Endothelial cell (in vitro differentiated cells): ENCODE measurements around the gene FILIP1. TPM values are rescaled to one million over a fixed set of nuclear protein-coding genes. Genes with fewer than 3 reads are reported as not detected.

Source experiments
- DNase-seq: peaks from one replicate; pipeline ENCODE4 v3.0.0; 2021; ENCODE audit warnings: low spot score
- H3K27ac Mint-ChIP-seq: one replicate; pipeline ENCODE4 v1.8.0; 2021; ENCODE audit warnings: mixed read lengths, inconsistent platforms; ENCODE audit not compliant: unreplicated experiment
- H3K27me3 Mint-ChIP-seq: one replicate; pipeline ENCODE4 v1.8.0; 2021; ENCODE audit warnings: mild to moderate bottlenecking, moderate library complexity, mixed read lengths, inconsistent platforms; ENCODE audit not compliant: unreplicated experiment
- H3K36me3 Mint-ChIP-seq: one replicate; pipeline ENCODE4 v1.8.0; 2021; ENCODE audit warnings: mild to moderate bottlenecking, low read depth, mixed read lengths, inconsistent platforms; ENCODE audit not compliant: unreplicated experiment
- H3K4me1 Mint-ChIP-seq: one replicate; pipeline ENCODE4 v1.8.0; 2021; ENCODE audit warnings: mild to moderate bottlenecking, mixed read lengths, inconsistent platforms; ENCODE audit not compliant: unreplicated experiment
- H3K4me3 Mint-ChIP-seq: one replicate; pipeline ENCODE4 v1.8.0; 2021; ENCODE audit warnings: mild to moderate bottlenecking, mixed read lengths, inconsistent platforms; ENCODE audit not compliant: unreplicated experiment
- H3K9me3 Mint-ChIP-seq: one replicate; pipeline ENCODE4 v1.8.0; 2021; ENCODE audit warnings: mixed read lengths, inconsistent platforms; ENCODE audit not compliant: unreplicated experiment
- CTCF ChIP-seq: fragments of 200-600 bp; sonication (generic); IDR thresholded peaks from one replicate; pipeline ENCODE4 v1.5.0; 2021; ENCODE audit warnings: antibody characterized with exemption; ENCODE audit not compliant: unreplicated experiment
- total RNA-seq: library from RNA; stranded (reverse); fragmentation: NEBNext Ultra II Directional; extraction: Animal tissue kit (Norgen Biotek cat#: 25700); gene quantifications from one replicate; pipeline ENCODE4 v1.2.1, GENCODE V29; 2021; ENCODE audit not compliant: unreplicated experiment

FILIP1 gene
- total RNA-seq, 1 donor from 2014 or later, result 32.0 TPM

- no peak for TF ChIP-seq CTCF
- no peaks in the 10 kb centered on the region for H3K9me3 Mint-ChIP-seq
- peaks cover 1% of the 10 kb centered on the region for H3K27me3 Mint-ChIP-seq
- no peak for DNase-seq
- H3K4me1 Mint-ChIP-seq, result peaks cover 8% of the 10 kb centered on the region
- no peak overlapping the region for H3K27ac Mint-ChIP-seq
- H3K36me3 Mint-ChIP-seq, result no peaks in the 10 kb centered on the region
- H3K4me3 Mint-ChIP-seq, result no peak overlapping the region
These were observed 149.6 kb downstream of the FILIP1 start for GRCh38 chr6:75344021-75344420.

GRCh38 chr6:75337835-75338580 is 155.6 kb downstream of the FILIP1 start:
- DNase-seq, result no peak
- no peak for TF ChIP-seq CTCF
- H3K4me1 Mint-ChIP-seq, result peaks cover 34% of the 10 kb centered on the region
- H3K36me3 Mint-ChIP-seq, result peaks cover 7% of the 10 kb centered on the region
- H3K27ac Mint-ChIP-seq, result peak overlapping the region; percentile 55
- H3K27me3 Mint-ChIP-seq, result no peaks in the 10 kb centered on the region
- no peaks in the 10 kb centered on the region for H3K9me3 Mint-ChIP-seq
- no peak overlapping the region for H3K4me3 Mint-ChIP-seq

- Mint-ChIP-seq H3K27me3 (no peaks in the 10 kb centered on the region), H3K27ac (peak overlapping the region; percentile 93), H3K36me3 (peaks cover 7% of the 10 kb centered on the region), H3K9me3 (no peaks in the 10 kb centered on the region), H3K4me1 (peaks cover 37% of the 10 kb centered on the region), H3K4me3 (no peak overlapping the region)
- peak; percentile 15 for DNase-seq
- no peak for TF ChIP-seq CTCF
These were observed 159.1 kb downstream of the FILIP1 start for GRCh38 chr6:75334266-75335040.

- H3K4me1 Mint-ChIP-seq, result peaks cover 37% of the 10 kb centered on the region
These were observed 159.9 kb downstream of the FILIP1 start for GRCh38 chr6:75333676-75334200.

More at GRCh38 chr6:75333676-75334200, 159.9 kb downstream of the FILIP1 start:
- no peak for DNase-seq
- Mint-ChIP-seq H3K9me3 (no peaks in the 10 kb centered on the region), H3K4me3 (no peak overlapping the region), H3K27me3 (no peaks in the 10 kb centered on the region), H3K27ac (peak overlapping the region; percentile 93), H3K36me3 (peaks cover 7% of the 10 kb centered on the region)
- no peak for TF ChIP-seq CTCF
